CD4-positive, alpha-beta T cell (primary cell): Measurements from ENCODE around the gene SERPINC1. TPM values are rescaled to one million over a fixed set of nuclear protein-coding genes. Genes with fewer than 3 reads are reported as not detected.
A peak's percentile ranks its signal among the peaks of the same experiment; 100 is the strongest.

ENCODE experiments used
- ATAC-seq: fragments of 200-7000 bp; cut with Tn5 transposase; one replicate; pipeline ENCODE4 v1.10.0; 2022; ENCODE audit warnings: mild to moderate bottlenecking; ENCODE audit not compliant: poor library complexity
- CTCF ChIA-PET: fragments of 350-600 bp; sonication (Branson Sonifier 250); formaldehyde crosslinking; loops from one replicate; lab custom pipeline; 2021; ENCODE audit warnings: antibody characterized with exemption, inconsistent platforms; lab: Charles Lee
- POLR2A ChIA-PET: fragments of 350-600 bp; sonication (Branson Sonifier 250); formaldehyde crosslinking; loops from one replicate; lab custom pipeline; 2021; ENCODE audit warnings: antibody characterized with exemption, inconsistent platforms; lab: Charles Lee
- DNase-seq, 14 experiments: peaks; one replicate each; pipeline ENCODE4 v3.0.0-alpha.2; 2013 to 2020; ENCODE audit warnings: mixed read lengths in 2 of 14
- H3K27ac ChIP-seq, 2 donors: one replicate each; pipeline versions ENCODE4 v1.5.1 to v1.7.0; 2013; ENCODE audit warnings: low read length in 2 of 2, low read depth in 1 of 2, mild to moderate bottlenecking in 1 of 2
- H3K27me3 ChIP-seq, 2 experiments: 1 replicate in 1 of 2; 2 replicates in 1 of 2; pipeline versions ENCODE4 v1.6.1 to v1.7.0; 2013; ENCODE audit warnings: low read length in 2 of 2, control low read depth in 1 of 2, mild to moderate bottlenecking in 1 of 2, moderate library complexity in 1 of 2; ENCODE audit not compliant: insufficient read depth in 2 of 2, control insufficient read depth in 1 of 2
- H3K36me3 ChIP-seq: one replicate; pipeline ENCODE4 v1.6.1; 2013; ENCODE audit warnings: low read length, control low read depth; ENCODE audit not compliant: insufficient read depth
- H3K4me1 ChIP-seq: one replicate; pipeline ENCODE4 v1.6.1; 2013; ENCODE audit warnings: low read length, control low read depth; ENCODE audit not compliant: insufficient read depth
- H3K4me3 ChIP-seq: one replicate; pipeline ENCODE4 v1.5.1; 2013; ENCODE audit warnings: mild to moderate bottlenecking, low read length, moderate library complexity
- H3K9me3 ChIP-seq, 2 experiments: 1 replicate in 1 of 2; 2 replicates in 1 of 2; pipeline versions ENCODE4 v1.6.1 to v1.7.0; 2013; ENCODE audit warnings: low read length in 2 of 2, mild to moderate bottlenecking in 2 of 2, control low read depth in 1 of 2, moderate library complexity in 1 of 2; ENCODE audit not compliant: control insufficient read depth in 1 of 2, insufficient read depth in 1 of 2
- H3K27ac Mint-ChIP-seq: one replicate; pipeline ENCODE4 v1.8.0; 2020; ENCODE audit warnings: mixed read lengths
- H3K27me3 Mint-ChIP-seq: one replicate; pipeline ENCODE4 v1.8.0; 2021; ENCODE audit warnings: mixed read lengths
- H3K36me3 Mint-ChIP-seq: one replicate; pipeline ENCODE4 v1.8.0; 2021; ENCODE audit warnings: low read depth, mixed read lengths
- H3K4me1 Mint-ChIP-seq: one replicate; pipeline ENCODE4 v1.8.0; 2021; ENCODE audit warnings: low read depth, mixed read lengths
- H3K4me3 Mint-ChIP-seq: one replicate; pipeline ENCODE4 v1.8.0; 2020; ENCODE audit warnings: mild to moderate bottlenecking, mixed read lengths
- H3K9me3 Mint-ChIP-seq: one replicate; pipeline ENCODE4 v1.8.0; 2020; ENCODE audit warnings: mixed read lengths
- CTCF ChIP-seq: fragments of 200-600 bp; IDR thresholded peaks from one replicate; pipeline ENCODE4 v1.8.0; 2022; ENCODE audit warnings: antibody characterized with exemption, mild to moderate bottlenecking
- intact Hi-C, 2 experiments: fragments of 100-400 bp; cut with DNase I in 1 of 2; cut with micrococcal nuclease in 1 of 2; formaldehyde crosslinking; loops; one replicate each; pipeline versions ENCODE4 v1.15.1 to v1.9.0; 2023 to 2025; cut with DNase I, micrococcal nuclease
- total RNA-seq, 174 experiments: library from RNA in 2 of 174; stranded (reverse) in 2 of 174; gene quantifications; one replicate each; pipeline ENCODE4 v1.2.3 and lab custom pipeline; 2021 to 2026

Gene SERPINC1
- total RNA-seq, 2 experiments from 2014 or later, result not detected

- Histone ChIP-seq H3K9me3 (no peaks in the 10 kb centered on the region), H3K27ac (no peak overlapping the region), H3K27me3 (no peaks in the 10 kb centered on the region), H3K36me3 (peaks cover 37% of the 10 kb centered on the region), H3K4me1 (no peaks in the 10 kb centered on the region), H3K4me3 (no peak overlapping the region)
- no peak overlapping the region for H3K4me3 Mint-ChIP-seq
- ATAC-seq (no peak), DNase-seq (no peak)
- CTCF ChIA-PET, result no interaction called here
- no peaks in the 10 kb centered on the region for H3K27me3 Mint-ChIP-seq
- no peak for TF ChIP-seq CTCF
- H3K4me1 Mint-ChIP-seq, result peaks cover 11% of the 10 kb centered on the region
- intact Hi-C loops, result no loop called here
- no peak overlapping the region for H3K27ac Mint-ChIP-seq
- POLR2A ChIA-PET, result interaction anchor here (2.8 kb wide), 1 partner anchor 10 kb away, joined by 9 read pairs; the partner anchor contains the start of gene ZBTB37
- H3K9me3 Mint-ChIP-seq, result no peaks in the 10 kb centered on the region
- peaks cover 74% of the 10 kb centered on the region for H3K36me3 Mint-ChIP-seq
Measured at GRCh38 chr1:173878251-173878650, 38.9 kb downstream of the SERPINC1 start.

- ATAC-seq (no peak), DNase-seq (no peak)
- H3K4me1 ChIP-seq, result peaks cover 9% of the 10 kb centered on the region
- Mint-ChIP-seq H3K36me3 (peaks cover 80% of the 10 kb centered on the region), H3K9me3 (no peaks in the 10 kb centered on the region), H3K4me1 (peaks cover 21% of the 10 kb centered on the region), H3K27me3 (no peaks in the 10 kb centered on the region), H3K27ac (no peak overlapping the region), H3K4me3 (no peak overlapping the region)
- H3K36me3 ChIP-seq, result peaks cover 41% of the 10 kb centered on the region
- POLR2A ChIA-PET, result interaction anchor here (2.8 kb wide), 1 partner anchor 8 kb away, joined by 9 read pairs; the partner anchor contains the start of gene ZBTB37
- intact Hi-C loops, result no loop called here
- TF ChIP-seq CTCF, result no peak
- no peaks in the 10 kb centered on the region for H3K27me3 ChIP-seq
- H3K4me3 ChIP-seq, result no peak overlapping the region
- H3K9me3 ChIP-seq, result no peaks in the 10 kb centered on the region
- H3K27ac ChIP-seq, result no peak overlapping the region
- CTCF ChIA-PET, result interaction anchor here (1.9 kb wide), 1 partner anchor 1132 kb away, joined by 4 read pairs; no protein-coding TSS in a partner anchor
Measured at GRCh38 chr1:173876732-173877131, 40.4 kb downstream of the SERPINC1 start.

DNA sequence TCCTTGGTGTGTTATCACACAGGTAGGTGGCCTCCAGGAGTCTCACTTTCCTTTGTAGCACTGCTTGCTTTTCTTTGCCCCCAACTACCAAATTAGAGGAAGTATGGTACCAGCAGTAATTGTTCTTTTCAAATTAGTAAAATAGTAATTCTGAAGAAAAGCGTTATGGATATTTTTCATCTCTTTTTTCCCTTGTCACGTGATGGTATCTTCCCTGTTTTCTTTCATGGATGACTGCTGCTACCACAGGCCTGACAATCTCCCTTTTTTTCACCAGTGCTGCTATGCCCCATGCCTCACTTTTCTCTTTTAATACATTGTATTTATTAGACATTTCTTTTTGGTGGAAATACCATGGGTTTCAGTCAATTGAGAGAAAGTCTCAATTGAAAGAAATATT, 45.6 kb downstream of the SERPINC1 start:
- Histone ChIP-seq H3K36me3 (peaks cover 23% of the 10 kb centered on the region), H3K9me3 (no peaks in the 10 kb centered on the region), H3K4me3 (no peak overlapping the region), H3K27me3 (no peaks in the 10 kb centered on the region), H3K4me1 (peaks cover 44% of the 10 kb centered on the region), H3K27ac (peak overlapping the region in 1 of 2 donors; percentile 96)
- no peaks in the 10 kb centered on the region for H3K27me3 Mint-ChIP-seq
- H3K9me3 Mint-ChIP-seq, result no peaks in the 10 kb centered on the region
- H3K4me3 Mint-ChIP-seq, result peak overlapping the region; percentile 93
- H3K4me1 Mint-ChIP-seq, result peaks cover 60% of the 10 kb centered on the region
- ChIA-PET CTCF (no interaction called here), POLR2A (no interaction called here)
- H3K27ac Mint-ChIP-seq, result peak overlapping the region; percentile 95
- no peak for DNase-seq
- intact Hi-C loops, result loop anchor here (2.0 kb wide), 2 partner anchors 151 to 287 kb away; partner anchors contain the start of genes RABGAP1L (in 1 of the 2) and RC3H1 (in 1 of the 2)
- no peak for TF ChIP-seq CTCF
- peaks cover 77% of the 10 kb centered on the region for H3K36me3 Mint-ChIP-seq
- ATAC-seq, result no peak
